Stimulated activated memory B cell treated with anti-CD40 and anti-IgM and Interleukin-4, amounts not matched to agents 10 μg/mL and 1 μg/mL and 100 μg/mL, for 72 hours (primary cell): ENCODE measurements around the gene SPOCK2.
"Not testable (repeated sequence)": the region's sequence is repeated elsewhere in the genome, so short reads cannot be mapped to it uniquely, and the experiment has no call there.

Experiments
- ATAC-seq: fragments of 150-1000 bp; cut with Tn5 transposase; 2 replicates; pipeline ENCODE4 v1.10.0; 2021
- H3K27ac Mint-ChIP-seq: one replicate; pipeline ENCODE4 v1.8.0; 2022; ENCODE audit warnings: mild to moderate bottlenecking, mixed read lengths
- H3K27me3 Mint-ChIP-seq: one replicate; pipeline ENCODE4 v1.8.0; 2022; ENCODE audit warnings: mixed read lengths
- H3K36me3 Mint-ChIP-seq: one replicate; pipeline ENCODE4 v1.8.0; 2022; ENCODE audit warnings: mixed read lengths
- H3K4me1 Mint-ChIP-seq: one replicate; pipeline ENCODE4 v1.8.0; 2022; ENCODE audit warnings: mixed read lengths
- H3K4me3 Mint-ChIP-seq: one replicate; pipeline ENCODE4 v1.8.0; 2022; ENCODE audit warnings: mild to moderate bottlenecking, moderate library complexity, mixed read lengths
- H3K9me3 Mint-ChIP-seq: one replicate; pipeline ENCODE4 v1.8.0; 2022; ENCODE audit warnings: mixed read lengths

Gene SPOCK2, protein sequence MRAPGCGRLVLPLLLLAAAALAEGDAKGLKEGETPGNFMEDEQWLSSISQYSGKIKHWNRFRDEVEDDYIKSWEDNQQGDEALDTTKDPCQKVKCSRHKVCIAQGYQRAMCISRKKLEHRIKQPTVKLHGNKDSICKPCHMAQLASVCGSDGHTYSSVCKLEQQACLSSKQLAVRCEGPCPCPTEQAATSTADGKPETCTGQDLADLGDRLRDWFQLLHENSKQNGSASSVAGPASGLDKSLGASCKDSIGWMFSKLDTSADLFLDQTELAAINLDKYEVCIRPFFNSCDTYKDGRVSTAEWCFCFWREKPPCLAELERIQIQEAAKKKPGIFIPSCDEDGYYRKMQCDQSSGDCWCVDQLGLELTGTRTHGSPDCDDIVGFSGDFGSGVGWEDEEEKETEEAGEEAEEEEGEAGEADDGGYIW

DNA sequence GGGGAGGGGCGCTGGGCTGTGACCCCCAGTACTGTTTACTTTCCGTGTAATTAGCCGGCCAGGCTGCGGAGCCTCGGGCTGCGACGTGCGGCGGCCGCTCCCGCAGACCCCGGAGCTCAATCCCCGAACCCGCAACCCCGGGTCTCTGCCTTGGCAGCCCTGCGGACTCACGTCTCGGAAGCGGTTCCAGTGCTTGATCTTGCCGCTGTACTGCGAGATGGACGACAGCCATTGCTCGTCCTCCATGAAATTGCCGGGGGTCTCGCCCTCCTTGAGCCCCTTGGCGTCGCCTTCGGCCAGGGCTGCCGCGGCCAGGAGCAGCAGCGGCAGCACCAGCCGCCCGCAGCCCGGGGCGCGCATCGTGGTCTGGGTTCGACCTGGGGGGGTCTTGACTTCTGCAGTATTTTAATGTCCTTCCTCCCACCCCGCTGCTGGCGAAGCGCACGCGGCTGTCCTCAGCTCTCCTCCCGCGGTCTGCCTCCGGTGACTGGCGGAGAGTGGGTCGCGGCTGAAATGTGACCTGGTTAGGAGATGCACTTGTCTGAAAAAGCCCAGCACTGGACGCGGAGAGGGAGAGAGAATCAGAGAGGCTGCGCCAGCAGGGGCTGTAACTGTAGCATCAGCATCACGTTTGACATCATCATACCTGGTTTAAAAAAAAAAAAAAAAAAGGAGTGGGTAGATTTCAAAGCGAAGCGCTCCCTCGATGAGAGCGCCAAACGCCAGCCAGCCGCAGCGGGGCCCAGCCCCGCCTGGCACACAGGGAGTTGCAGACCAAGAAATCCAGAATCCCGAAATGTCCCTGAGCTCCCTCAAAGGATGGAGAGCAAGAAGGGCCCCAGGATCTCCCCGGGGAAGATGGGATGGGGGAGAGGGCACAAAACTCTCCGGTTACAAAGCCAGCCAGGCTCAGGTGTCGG lies at the start of gene SPOCK2:
SPOCK2 (minus strand) TSS at position 583 of the 920 bp plus-strand sequence; CDS start at position 360, 223 bp downstream.
- H3K4me3 Mint-ChIP-seq = peak within 1 kb of the TSS; percentile 99
- H3K27ac Mint-ChIP-seq = peak within 1 kb of the TSS; percentile 95
- peaks cover 47% of the 10 kb centered on the region for H3K4me1 Mint-ChIP-seq

DNA sequence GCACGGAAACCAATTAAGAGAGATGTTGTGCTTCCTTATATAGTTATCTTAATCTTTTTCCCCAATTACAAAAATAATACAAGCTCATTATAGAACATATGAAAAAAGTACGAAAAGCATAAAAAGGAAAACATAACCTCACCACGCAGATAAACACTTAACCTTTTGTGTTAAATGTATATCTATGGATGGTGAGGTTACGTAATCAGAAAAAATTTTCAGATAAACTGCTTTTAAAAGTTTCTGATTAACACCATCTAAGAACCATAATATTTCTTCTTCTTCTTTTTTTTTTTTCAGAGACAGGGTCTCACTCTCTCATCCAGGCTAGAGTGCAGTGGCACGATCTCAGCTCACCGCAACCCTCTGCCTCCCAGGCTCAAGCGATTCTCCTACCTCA lies 49.2 kb upstream of the SPOCK2 start:
- H3K4me3 Mint-ChIP-seq = no peak overlapping the region
- no peaks in the 10 kb centered on the region for H3K27me3 Mint-ChIP-seq
- H3K9me3 Mint-ChIP-seq = no peaks in the 10 kb centered on the region
- H3K27ac Mint-ChIP-seq = no peak overlapping the region
- H3K4me1 Mint-ChIP-seq = peaks cover 34% of the 10 kb centered on the region
- no peak for ATAC-seq
- H3K36me3 Mint-ChIP-seq = peaks cover 34% of the 10 kb centered on the region

More for the DNA sequence above, at the start of gene SPOCK2:
- Mint-ChIP-seq H3K27me3 (no peaks in the 10 kb centered on the region), H3K36me3 (no peaks in the 10 kb centered on the region), H3K9me3 (no peaks in the 10 kb centered on the region)
- peak; percentile 77 for ATAC-seq

DNA sequence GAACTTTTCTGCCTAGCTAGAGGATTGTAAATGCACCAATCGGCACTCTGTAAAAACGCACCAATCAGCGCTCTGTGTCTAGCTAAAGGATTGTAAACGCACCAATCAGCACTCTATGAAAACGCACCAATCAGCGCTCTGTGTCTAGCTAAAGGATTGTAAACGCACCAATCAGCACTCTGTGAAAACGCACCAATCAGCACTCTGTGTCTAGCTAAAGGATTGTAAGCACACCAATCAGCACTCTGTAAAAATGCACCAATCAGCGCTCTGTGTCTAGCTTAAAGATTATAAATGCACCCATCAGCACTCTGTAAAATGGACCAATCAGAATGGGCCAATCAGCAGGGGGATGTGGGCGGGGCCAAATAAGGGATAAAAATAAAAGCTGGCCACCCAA lies 47.9 kb upstream of the SPOCK2 start:
- H3K4me1 Mint-ChIP-seq = peaks cover 40% of the 10 kb centered on the region
- not testable (repeated sequence) for ATAC-seq, H3K9me3 Mint-ChIP-seq, H3K4me3 Mint-ChIP-seq, H3K27ac Mint-ChIP-seq, H3K27me3 Mint-ChIP-seq
- peaks cover 37% of the 10 kb centered on the region for H3K36me3 Mint-ChIP-seq

DNA sequence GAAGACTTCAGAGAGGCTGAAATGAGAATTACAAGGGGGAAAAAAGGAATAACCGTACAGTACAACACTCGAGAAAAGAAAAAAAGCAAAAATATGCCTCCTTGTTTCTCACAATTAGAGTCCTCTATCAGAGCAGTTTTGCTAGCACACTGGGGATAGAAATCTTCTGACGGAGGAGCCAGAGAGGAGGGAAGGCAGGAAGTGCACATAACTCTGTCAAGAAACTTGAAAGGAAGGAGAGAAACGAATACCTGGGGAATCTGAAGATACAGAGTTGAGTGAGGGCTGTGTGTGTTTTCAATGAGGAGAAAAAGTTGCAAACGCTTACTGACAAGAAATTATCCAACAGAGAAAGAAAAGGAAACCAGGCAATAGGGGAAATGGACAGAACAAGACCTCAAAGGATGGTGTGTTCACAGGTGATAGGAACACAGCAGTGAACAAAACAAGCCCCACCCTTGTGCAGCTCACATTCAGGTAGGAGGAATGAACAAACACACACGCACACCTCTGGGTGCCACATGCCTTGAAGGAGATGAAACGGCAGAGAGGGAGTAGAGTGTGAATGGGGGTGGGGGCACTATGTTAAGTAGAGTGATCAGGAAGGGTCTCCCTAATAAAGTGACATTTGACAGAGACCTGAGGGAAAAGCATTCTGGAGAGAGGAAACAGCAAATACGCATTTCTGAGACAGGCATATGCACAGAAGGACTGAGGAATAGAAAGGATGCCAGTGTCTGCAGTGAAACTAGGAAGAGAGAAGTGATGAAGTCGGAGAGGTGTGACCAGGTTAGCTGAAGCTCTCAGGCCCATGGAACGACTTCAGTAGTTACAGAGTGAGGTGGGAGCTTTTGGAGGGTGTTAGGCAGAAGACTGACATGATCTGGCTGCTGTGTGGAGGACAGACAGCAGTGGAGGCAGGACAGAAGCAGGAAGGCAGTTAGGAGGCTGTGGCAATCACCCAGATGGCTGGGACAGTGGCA lies 46.7 kb upstream of the SPOCK2 start:
- Mint-ChIP-seq H3K27ac (peak overlapping the region; percentile 20), H3K36me3 (peaks cover 45% of the 10 kb centered on the region), H3K27me3 (no peaks in the 10 kb centered on the region), H3K4me1 (peaks cover 40% of the 10 kb centered on the region), H3K9me3 (no peaks in the 10 kb centered on the region), H3K4me3 (no peak overlapping the region)
- ATAC-seq = peak; percentile 71

DNA sequence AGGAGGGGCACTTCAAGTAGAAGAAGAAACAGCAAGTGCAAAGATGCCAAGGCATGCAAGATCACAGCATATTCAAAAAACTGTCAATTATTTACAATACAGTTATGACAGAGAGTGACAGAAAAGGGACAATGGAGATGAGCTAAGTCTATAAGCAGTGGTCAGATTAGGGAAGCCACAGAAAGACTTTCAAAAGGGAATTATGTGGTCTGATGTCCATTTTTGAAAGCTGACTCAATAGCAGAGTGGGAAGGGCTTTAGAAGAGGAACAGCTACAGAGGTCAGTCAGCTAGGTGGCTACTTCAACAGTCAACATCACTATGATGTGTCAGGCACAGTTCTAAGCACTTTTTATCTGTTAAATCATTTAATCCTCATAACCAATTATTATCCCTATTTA lies 45.2 kb upstream of the SPOCK2 start:
- peaks cover 40% of the 10 kb centered on the region for H3K4me1 Mint-ChIP-seq
- H3K36me3 Mint-ChIP-seq = peaks cover 49% of the 10 kb centered on the region
- H3K4me3 Mint-ChIP-seq = no peak overlapping the region
- peak; percentile 88 for ATAC-seq
- no peaks in the 10 kb centered on the region for H3K9me3 Mint-ChIP-seq
- H3K27ac Mint-ChIP-seq = peak overlapping the region; percentile 38
- no peaks in the 10 kb centered on the region for H3K27me3 Mint-ChIP-seq

DNA sequence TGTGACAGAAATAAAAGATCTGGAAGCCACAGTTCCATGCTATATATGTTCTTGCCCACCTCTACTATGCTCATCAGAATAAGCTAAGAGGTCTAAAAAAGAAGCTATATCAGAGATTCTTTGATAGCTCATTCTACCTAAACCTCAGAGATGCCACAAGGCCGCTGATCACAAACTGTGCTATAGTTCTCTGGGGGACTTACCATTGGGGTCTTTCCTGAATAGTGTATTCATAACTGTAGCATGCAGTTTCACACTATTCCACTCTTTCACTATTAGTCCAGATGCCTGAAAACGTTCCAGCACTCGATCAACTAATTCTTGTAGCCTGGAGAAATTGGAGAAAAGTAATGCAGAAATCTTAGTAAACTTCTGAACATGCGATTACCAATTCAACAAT lies 44.5 kb upstream of the SPOCK2 start:
- Mint-ChIP-seq H3K27ac (peak overlapping the region; percentile 38), H3K4me3 (no peak overlapping the region), H3K9me3 (no peaks in the 10 kb centered on the region), H3K4me1 (peaks cover 40% of the 10 kb centered on the region), H3K27me3 (no peaks in the 10 kb centered on the region), H3K36me3 (peaks cover 49% of the 10 kb centered on the region)
- ATAC-seq = no peak

DNA sequence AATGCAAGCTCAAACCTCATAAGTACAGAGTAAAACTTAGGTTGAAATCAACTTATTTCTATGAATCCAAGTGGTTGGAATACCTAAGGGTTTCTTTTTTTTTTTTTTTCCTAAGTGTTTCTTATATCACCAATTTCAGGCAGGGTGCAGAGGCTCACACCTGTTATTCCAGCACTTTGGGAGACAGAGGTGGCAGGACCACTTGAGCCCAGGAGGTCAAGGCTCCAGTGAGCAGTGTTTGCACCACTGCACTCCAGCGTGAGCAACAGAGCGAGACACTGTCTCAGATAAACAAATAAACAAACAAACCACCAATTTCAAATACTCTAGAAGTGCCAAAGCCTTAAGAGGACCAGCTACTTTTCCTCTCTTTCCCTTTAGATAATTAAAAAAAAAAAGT lies 39.2 kb upstream of the SPOCK2 start:
- Mint-ChIP-seq H3K4me3 (no peak overlapping the region), H3K27me3 (no peaks in the 10 kb centered on the region), H3K36me3 (peaks cover 40% of the 10 kb centered on the region), H3K9me3 (no peaks in the 10 kb centered on the region), H3K4me1 (peaks cover 14% of the 10 kb centered on the region), H3K27ac (no peak overlapping the region)
- ATAC-seq = no peak

DNA sequence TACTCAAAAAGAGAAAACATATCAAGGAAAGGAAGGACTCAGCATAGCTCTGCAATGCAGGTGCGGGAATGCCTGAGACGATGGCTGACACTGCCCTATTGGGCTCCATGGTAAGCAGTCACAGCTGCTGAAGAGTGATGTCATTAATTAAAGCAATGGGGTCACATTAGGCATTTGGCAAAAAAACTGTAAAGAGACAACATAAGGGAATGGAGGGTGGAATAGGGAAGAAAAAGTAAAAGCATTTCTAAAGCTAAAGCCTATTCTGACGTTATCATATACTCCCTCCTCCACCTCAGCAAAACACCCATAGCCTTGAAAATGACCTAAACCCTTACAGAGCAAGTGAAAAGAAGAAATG lies 38.5 kb upstream of the SPOCK2 start:
- Mint-ChIP-seq H3K4me3 (no peak overlapping the region), H3K27me3 (no peaks in the 10 kb centered on the region), H3K27ac (no peak overlapping the region), H3K9me3 (no peaks in the 10 kb centered on the region), H3K4me1 (peaks cover 9% of the 10 kb centered on the region), H3K36me3 (peaks cover 47% of the 10 kb centered on the region)
- no peak for ATAC-seq

DNA sequence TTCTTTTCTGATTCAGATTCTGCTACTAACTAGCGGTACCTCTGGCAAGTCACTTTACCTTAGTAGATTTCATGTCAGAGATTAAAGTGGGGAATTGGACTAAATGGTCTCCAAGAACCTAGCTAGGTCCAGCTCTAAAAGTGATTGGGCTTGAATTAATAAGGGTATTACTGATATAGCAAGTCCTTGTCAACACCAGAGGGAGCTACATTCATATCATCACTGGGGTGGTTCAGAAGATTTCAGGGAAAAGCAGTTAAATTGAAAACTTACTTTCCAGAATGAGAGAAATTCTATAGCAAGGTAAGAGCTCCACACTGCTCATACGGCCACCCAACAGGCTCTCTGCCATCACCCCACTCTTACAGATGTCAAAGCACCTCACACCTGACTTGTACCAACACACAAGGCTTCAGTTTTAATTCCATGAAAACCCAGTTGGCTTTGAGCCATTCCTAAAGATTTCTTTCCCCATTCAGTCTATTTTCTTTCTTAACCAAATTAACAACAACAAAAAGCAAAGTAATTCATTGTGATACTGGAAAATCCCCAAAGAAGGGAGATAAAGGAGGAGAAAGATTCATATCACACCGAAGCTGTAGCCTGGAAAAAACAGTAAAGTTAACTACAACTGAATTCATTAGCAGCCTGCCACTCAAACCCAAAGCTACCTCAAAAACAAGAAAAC lies 38.0 kb upstream of the SPOCK2 start:
- no peak overlapping the region for H3K4me3 Mint-ChIP-seq
- peaks cover 49% of the 10 kb centered on the region for H3K36me3 Mint-ChIP-seq
- H3K4me1 Mint-ChIP-seq = peaks cover 7% of the 10 kb centered on the region
- H3K27ac Mint-ChIP-seq = no peak overlapping the region
- H3K9me3 Mint-ChIP-seq = no peaks in the 10 kb centered on the region
- no peak for ATAC-seq
- no peaks in the 10 kb centered on the region for H3K27me3 Mint-ChIP-seq

DNA sequence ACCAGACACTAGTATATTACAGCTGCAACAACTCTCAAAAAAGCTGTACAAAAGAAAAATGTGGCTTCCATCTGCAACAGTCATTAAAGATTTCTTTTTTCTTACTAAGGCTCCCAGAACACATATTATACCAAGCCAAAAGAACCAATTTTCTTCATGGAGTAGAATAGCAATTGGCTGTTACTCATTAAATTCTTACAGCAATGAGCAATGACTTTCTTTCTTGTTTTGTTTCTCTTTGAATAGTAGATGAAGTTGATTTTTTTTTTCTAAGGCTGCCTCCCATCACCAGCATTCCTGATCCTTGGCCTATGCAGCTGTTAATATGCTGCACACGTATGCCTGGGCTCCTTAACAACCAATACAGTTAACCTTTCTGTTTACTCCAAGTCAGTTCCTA lies 36.6 kb upstream of the SPOCK2 start:
- no peaks in the 10 kb centered on the region for H3K27me3 Mint-ChIP-seq
- H3K4me1 Mint-ChIP-seq = peaks cover 7% of the 10 kb centered on the region
- H3K36me3 Mint-ChIP-seq = peaks cover 54% of the 10 kb centered on the region
- no peak overlapping the region for H3K27ac Mint-ChIP-seq
- ATAC-seq = no peak
- H3K4me3 Mint-ChIP-seq = no peak overlapping the region
- H3K9me3 Mint-ChIP-seq = no peaks in the 10 kb centered on the region

DNA sequence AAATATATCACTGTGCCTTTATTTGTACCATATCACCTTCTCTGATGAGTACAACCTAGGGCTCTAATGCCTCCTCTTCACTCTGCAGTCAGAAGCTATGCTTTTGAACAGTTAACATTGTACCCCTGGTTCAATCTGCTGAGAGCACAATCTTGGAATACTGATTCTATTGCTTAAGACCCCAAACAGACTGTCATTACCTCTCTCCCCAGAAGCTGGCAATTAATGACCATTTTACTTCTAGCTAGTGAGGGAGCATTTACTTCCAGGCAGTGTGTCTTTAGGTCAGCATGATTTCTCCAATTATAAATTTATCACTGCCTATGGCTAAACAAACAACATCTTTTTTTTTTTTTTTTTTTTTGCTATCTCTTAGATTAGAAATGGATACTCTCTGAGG lies 36.0 kb upstream of the SPOCK2 start:
- Mint-ChIP-seq H3K36me3 (peaks cover 55% of the 10 kb centered on the region), H3K9me3 (no peaks in the 10 kb centered on the region), H3K27ac (no peak overlapping the region), H3K27me3 (no peaks in the 10 kb centered on the region), H3K4me3 (no peak overlapping the region), H3K4me1 (peaks cover 7% of the 10 kb centered on the region)
- ATAC-seq = no peak

DNA sequence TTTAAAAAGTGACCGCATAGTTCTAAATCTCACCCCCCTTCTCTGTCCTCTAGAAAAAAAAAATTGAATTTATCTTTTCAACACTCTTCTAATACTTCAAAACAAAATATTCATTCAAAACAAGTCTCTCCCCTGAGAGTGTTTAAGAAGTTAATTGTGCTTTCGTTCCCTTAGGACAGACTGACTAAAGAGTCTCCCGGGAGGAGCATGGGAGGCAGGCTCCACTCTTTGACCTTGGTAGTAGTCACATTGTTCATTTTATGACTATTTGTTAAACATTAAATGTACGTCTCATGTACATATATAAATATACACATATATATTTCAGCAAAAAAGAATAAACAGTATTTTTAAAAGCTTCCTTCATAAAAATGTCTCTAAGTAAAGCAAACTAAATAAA lies 35.3 kb upstream of the SPOCK2 start:
- H3K27ac Mint-ChIP-seq = no peak overlapping the region
- H3K27me3 Mint-ChIP-seq = no peaks in the 10 kb centered on the region
- H3K4me1 Mint-ChIP-seq = peaks cover 7% of the 10 kb centered on the region
- no peak for ATAC-seq
- no peak overlapping the region for H3K4me3 Mint-ChIP-seq
- H3K9me3 Mint-ChIP-seq = no peaks in the 10 kb centered on the region
- H3K36me3 Mint-ChIP-seq = peaks cover 57% of the 10 kb centered on the region

DNA sequence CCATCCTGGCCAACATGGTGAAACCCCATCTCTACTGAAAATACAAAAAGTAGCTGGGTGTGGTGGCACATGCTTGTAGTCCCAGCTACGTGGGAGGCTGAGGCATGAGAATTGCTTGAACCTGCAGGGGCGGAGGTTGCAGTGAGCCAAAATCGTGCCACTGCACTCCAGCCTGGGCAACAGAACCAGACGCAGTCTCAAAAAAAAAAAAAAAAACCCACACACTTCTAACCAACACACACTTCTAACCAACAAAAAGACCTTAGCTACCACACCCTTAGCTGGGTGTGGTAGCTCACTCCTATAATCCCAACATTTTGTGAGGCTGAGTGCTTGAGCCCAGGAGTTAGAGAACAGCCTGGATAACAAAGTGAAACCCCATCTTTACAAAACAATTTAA lies 33.9 kb upstream of the SPOCK2 start:
- Mint-ChIP-seq H3K36me3 (peaks cover 58% of the 10 kb centered on the region), H3K9me3 (peaks cover 3% of the 10 kb centered on the region), H3K4me3 (no peak overlapping the region), H3K27me3 (no peaks in the 10 kb centered on the region), H3K4me1 (peaks cover 7% of the 10 kb centered on the region), H3K27ac (no peak overlapping the region)
- no peak for ATAC-seq

DNA sequence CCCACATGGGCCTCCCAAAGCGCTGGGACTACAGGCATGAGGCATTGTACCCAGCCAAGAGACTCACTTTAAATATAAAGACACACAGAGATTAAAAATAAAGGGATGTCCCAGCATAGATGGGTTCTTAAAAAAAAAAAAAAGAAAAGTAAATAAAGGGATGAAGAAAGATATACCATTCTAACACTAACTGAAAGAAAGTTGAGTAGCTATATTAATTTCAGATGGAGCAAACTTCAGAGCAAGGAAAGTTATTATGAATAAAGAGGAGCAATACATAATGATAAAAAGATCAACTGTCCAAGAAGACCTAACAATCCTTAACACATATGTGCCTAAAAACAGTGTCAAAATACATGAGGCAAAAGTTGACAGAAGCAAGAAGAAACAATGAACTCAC lies 33.0 kb upstream of the SPOCK2 start:
- H3K27me3 Mint-ChIP-seq = no peaks in the 10 kb centered on the region
- H3K36me3 Mint-ChIP-seq = peaks cover 56% of the 10 kb centered on the region
- no peak for ATAC-seq
- H3K4me3 Mint-ChIP-seq = no peak overlapping the region
- peaks cover 5% of the 10 kb centered on the region for H3K9me3 Mint-ChIP-seq
- H3K4me1 Mint-ChIP-seq = peaks cover 3% of the 10 kb centered on the region
- no peak overlapping the region for H3K27ac Mint-ChIP-seq
